Activated CD8-positive, alpha-beta T cell treated with anti-CD3 and anti-CD28 coated beads for 36 hours (primary cell): ENCODE results near the gene CTPS2. TPM values are rescaled to one million over a fixed set of nuclear protein-coding genes. Genes with fewer than 3 reads are reported as not detected.
"Not testable (repeated sequence)": the region's sequence is repeated elsewhere in the genome, so short reads cannot be mapped to it uniquely, and the experiment has no call there.

Experiments used
- ATAC-seq: fragments of 200-7000 bp; cut with Tn5 transposase; one replicate; pipeline ENCODE4 v1.10.0; 2021; ENCODE audit warnings: mild to moderate bottlenecking, moderate library complexity
- CTCF ChIA-PET: fragments of 350-600 bp; sonication (Branson Sonifier 250); formaldehyde crosslinking; loops from one replicate; lab custom pipeline; 2021; ENCODE audit warnings: antibody characterized with exemption; lab: Charles Lee
- POLR2A ChIA-PET: fragments of 350-600 bp; sonication (Branson Sonifier 250); formaldehyde crosslinking; loops from one replicate; lab custom pipeline; 2021; ENCODE audit warnings: antibody characterized with exemption; lab: Charles Lee
- DNase-seq: peaks from one replicate; pipeline ENCODE4 v3.0.0-alpha.2; 2020
- H3K27ac Mint-ChIP-seq: one replicate; pipeline ENCODE4 v1.8.0; 2021; ENCODE audit warnings: mild to moderate bottlenecking, mixed read lengths
- H3K27me3 Mint-ChIP-seq: one replicate; pipeline ENCODE4 v1.8.0; 2021; ENCODE audit warnings: mixed read lengths
- H3K36me3 Mint-ChIP-seq: one replicate; pipeline ENCODE4 v1.8.0; 2021; ENCODE audit warnings: low read depth, mixed read lengths
- H3K4me1 Mint-ChIP-seq: one replicate; pipeline ENCODE4 v1.8.0; 2021; ENCODE audit warnings: low read depth, mixed read lengths
- H3K4me3 Mint-ChIP-seq: one replicate; pipeline ENCODE4 v1.8.0; 2021; ENCODE audit warnings: mild to moderate bottlenecking, moderate library complexity, mixed read lengths
- H3K9me3 Mint-ChIP-seq: one replicate; pipeline ENCODE4 v1.8.0; 2021; ENCODE audit warnings: mixed read lengths
- intact Hi-C: fragments of 100-400 bp; cut with micrococcal nuclease; formaldehyde crosslinking; loops from one replicate; pipeline ENCODE4 v1.10.0; 2022
- total RNA-seq, 2 experiments: library from RNA; stranded (reverse); gene quantifications; one replicate each; pipeline ENCODE4 v1.2.3, GENCODE V29; 2021
- TF ChIP-seq, protein P1 (sequence below): fragments of 200-600 bp; IDR thresholded peaks from one replicate; pipeline ENCODE4 v1.8.0; 2022; ENCODE audit warnings: antibody characterized with exemption, mild to moderate bottlenecking

The CTPS2 gene
- total RNA-seq, 2 experiments from 2014 or later, result 6.2 to 6.7 TPM

DNA sequence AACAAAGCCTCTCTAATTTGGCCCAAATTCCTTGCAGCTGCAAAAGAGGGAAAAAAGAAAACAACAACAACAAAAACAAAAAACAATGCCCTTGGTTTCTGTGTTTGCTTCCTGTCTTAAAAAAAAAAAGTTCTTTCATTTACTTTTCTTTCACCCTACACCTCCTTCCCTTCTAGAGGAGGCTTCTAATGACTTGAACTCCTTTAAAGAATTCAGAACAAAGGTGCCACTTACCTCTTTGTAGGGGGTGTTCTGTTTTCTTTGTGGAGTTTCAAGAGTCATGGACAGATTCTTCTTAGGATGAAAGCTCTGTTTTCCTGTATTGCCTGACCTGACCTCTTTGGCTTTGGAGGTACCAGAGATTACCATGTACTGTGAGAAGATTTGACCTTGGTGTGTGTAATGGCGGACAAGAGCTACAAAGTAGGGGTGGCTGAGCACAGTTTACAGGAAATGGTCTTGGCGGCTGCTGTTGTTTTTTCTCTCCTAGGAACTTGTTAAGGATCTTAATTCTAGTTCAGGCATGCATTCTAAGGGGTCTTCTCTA is 134.9 kb downstream of the CTPS2 start:
- peaks cover 3% of the 10 kb centered on the region for H3K9me3 Mint-ChIP-seq
- no peaks in the 10 kb centered on the region for H3K4me1 Mint-ChIP-seq
- H3K27ac Mint-ChIP-seq, result no peak overlapping the region
- no peaks in the 10 kb centered on the region for H3K36me3 Mint-ChIP-seq
- ChIA-PET POLR2A (no interaction called here), CTCF (interaction anchor here (1.2 kb wide), 1 partner anchor 133 kb away, joined by 4 read pairs; no protein-coding TSS in a partner anchor)
- TF ChIP-seq, protein P1, sequence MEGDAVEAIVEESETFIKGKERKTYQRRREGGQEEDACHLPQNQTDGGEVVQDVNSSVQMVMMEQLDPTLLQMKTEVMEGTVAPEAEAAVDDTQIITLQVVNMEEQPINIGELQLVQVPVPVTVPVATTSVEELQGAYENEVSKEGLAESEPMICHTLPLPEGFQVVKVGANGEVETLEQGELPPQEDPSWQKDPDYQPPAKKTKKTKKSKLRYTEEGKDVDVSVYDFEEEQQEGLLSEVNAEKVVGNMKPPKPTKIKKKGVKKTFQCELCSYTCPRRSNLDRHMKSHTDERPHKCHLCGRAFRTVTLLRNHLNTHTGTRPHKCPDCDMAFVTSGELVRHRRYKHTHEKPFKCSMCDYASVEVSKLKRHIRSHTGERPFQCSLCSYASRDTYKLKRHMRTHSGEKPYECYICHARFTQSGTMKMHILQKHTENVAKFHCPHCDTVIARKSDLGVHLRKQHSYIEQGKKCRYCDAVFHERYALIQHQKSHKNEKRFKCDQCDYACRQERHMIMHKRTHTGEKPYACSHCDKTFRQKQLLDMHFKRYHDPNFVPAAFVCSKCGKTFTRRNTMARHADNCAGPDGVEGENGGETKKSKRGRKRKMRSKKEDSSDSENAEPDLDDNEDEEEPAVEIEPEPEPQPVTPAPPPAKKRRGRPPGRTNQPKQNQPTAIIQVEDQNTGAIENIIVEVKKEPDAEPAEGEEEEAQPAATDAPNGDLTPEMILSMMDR, result no peak
- intact Hi-C loops, result no loop called here
- H3K4me3 Mint-ChIP-seq, result no peak overlapping the region
- H3K27me3 Mint-ChIP-seq, result no peaks in the 10 kb centered on the region
- no peak for ATAC-seq
- no peak for DNase-seq

DNA sequence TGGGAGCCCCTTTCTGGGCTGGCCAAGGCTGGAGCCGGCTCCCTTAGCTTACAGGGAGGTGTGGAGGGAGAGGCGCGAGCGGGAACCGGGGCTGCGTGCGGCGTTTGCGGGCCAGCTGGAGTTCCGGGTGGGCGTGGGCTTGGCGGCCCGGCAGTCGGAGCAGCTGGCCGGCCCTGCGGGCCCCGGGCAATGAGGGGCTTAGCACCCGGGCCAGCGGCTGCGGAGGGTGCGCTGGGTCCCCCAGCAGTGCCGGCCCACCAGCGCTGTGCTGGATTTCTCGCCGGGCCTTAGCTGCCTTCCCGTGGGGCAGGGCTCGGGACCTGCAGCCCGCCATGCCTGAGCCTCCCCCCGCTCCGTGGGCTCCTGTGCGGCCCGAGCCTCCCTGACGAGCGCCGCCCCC is 137.1 kb downstream of the CTPS2 start:
- H3K9me3 Mint-ChIP-seq, H3K27me3 Mint-ChIP-seq, intact Hi-C loops, H3K27ac Mint-ChIP-seq, POLR2A ChIA-PET, CTCF ChIA-PET, ATAC-seq, DNase-seq, H3K4me3 Mint-ChIP-seq, H3K36me3 Mint-ChIP-seq, H3K4me1 Mint-ChIP-seq: not testable (repeated sequence)

DNA sequence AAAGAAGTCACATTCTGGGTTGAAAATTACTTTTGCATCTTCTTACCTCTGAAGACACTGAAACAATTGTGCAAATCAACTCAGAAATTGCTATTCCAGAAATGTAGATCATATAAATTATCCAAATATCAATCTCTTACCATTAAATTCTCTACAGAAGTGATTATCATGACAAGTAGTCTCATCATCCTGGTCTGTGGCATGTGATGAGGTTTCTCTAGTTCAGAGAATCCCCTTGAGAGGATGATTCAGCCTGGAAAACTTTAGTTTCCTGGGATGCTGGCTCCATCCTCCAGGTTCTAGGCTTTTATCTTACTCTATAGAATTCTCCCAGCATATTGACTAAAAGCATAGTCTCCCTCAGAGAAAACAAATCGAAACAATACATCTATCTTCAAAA is 138.7 kb downstream of the CTPS2 start:
- TF ChIP-seq, protein P1, result no peak
- ATAC-seq (no peak), DNase-seq (no peak)
- intact Hi-C loops, result no loop called here
- CTCF ChIA-PET, result no interaction called here
- Mint-ChIP-seq H3K27me3 (no peaks in the 10 kb centered on the region), H3K4me1 (no peaks in the 10 kb centered on the region), H3K36me3 (no peaks in the 10 kb centered on the region), H3K4me3 (no peak overlapping the region), H3K9me3 (no peaks in the 10 kb centered on the region), H3K27ac (no peak overlapping the region)
- POLR2A ChIA-PET, result no interaction called here

DNA sequence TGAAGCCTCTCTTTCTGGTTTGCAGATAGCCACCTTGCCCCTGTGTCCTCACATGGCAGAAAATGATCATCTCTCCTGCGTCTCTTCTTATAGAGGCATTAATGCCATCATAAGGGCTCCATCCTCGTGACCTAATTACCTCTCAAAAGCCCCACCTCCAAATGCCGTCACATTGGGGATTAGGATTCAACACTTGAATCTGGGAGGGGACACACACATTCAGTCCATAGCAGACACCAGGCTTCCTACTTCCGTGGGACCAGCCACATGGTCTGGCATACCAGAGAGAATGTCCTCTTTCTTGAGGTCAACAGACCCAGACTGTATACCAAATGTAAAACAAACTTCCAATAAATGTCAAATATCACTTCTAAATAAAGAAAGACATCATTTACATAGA is 144.8 kb downstream of the CTPS2 start:
- DNase-seq (no peak), ATAC-seq (no peak)
- Mint-ChIP-seq H3K4me1 (no peaks in the 10 kb centered on the region), H3K9me3 (no peaks in the 10 kb centered on the region), H3K27me3 (no peaks in the 10 kb centered on the region), H3K36me3 (no peaks in the 10 kb centered on the region), H3K27ac (no peak overlapping the region), H3K4me3 (no peak overlapping the region)
- ChIA-PET CTCF (no interaction called here), POLR2A (no interaction called here)
- TF ChIP-seq, protein P1, result no peak
- intact Hi-C loops, result no loop called here

DNA sequence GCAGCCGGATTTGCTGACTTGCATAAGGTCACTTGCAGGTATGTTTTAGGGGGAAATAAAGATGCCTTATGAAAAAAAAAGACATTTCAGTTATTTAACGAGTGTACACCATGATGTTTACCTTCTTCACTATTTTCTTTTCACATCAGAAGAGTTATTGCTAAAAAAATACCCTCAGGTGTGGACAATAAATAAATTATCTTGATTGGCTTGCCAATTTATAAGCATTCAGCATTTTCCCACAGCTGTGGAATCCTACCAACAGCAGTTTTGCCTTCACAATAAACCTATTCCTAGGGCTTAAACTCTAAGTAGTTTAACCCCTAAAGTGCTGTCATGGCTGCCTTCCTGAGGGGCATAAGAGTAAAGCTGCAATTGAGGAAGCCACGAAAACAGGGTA is 145.9 kb downstream of the CTPS2 start:
- no peaks in the 10 kb centered on the region for H3K9me3 Mint-ChIP-seq
- DNase-seq, result no peak

More for the DNA sequence above, 145.9 kb downstream of the CTPS2 start:
- H3K4me3 Mint-ChIP-seq, result no peak overlapping the region
- no peaks in the 10 kb centered on the region for H3K4me1 Mint-ChIP-seq
- ChIA-PET CTCF (interaction anchor here (1.1 kb wide), 1 partner anchor 130 kb away, joined by 3 read pairs; no protein-coding TSS in a partner anchor), POLR2A (no interaction called here)
- no peak for ATAC-seq
- H3K36me3 Mint-ChIP-seq, result no peaks in the 10 kb centered on the region
- intact Hi-C loops, result no loop called here
- H3K27ac Mint-ChIP-seq, result no peak overlapping the region
- TF ChIP-seq, protein P1, result no peak
- H3K27me3 Mint-ChIP-seq, result no peaks in the 10 kb centered on the region
